Kidney (tissue), 14 donors: ENCODE results near the gene NEDD1. TPM values are rescaled to one million over a fixed set of nuclear protein-coding genes. Genes with fewer than 3 reads are reported as not detected.

Source experiments
- DNase-seq, 5 donors: peaks; one replicate each; pipeline ENCODE4 v3.0.0-alpha.2; 2013 to 2020
- FAIRE-seq: peaks from 2 replicates; lab custom pipeline; 2012; peaks lifted over from hg19 to GRCh38; lab: Jason Lieb, UNC
- H3K27ac ChIP-seq, 2 donors: one replicate each; pipeline ENCODE4 v1.7.0; 2013; ENCODE audit warnings: low read depth in 2 of 2, low read length in 2 of 2, inconsistent platforms in 1 of 2
- H3K27me3 ChIP-seq: one replicate; pipeline ENCODE4 v1.7.1; 2013; ENCODE audit warnings: low read length, inconsistent platforms; ENCODE audit not compliant: control insufficient read depth, insufficient read depth
- H3K36me3 ChIP-seq, 3 donors: one replicate each; pipeline versions ENCODE4 v1.7.0 to v1.7.1; 2013; ENCODE audit warnings: low read length in 3 of 3, control low read depth in 1 of 3, inconsistent platforms in 1 of 3; ENCODE audit not compliant: insufficient read depth in 3 of 3, control insufficient read depth in 2 of 3
- H3K4me1 ChIP-seq, 3 donors: one replicate each; pipeline versions ENCODE4 v1.7.0 to v1.7.1; 2013; ENCODE audit warnings: low read length in 3 of 3, inconsistent platforms in 1 of 3, low read depth in 1 of 3; ENCODE audit not compliant: control insufficient read depth in 2 of 3, insufficient read depth in 2 of 3
- H3K4me3 ChIP-seq, 3 donors: one replicate each; pipeline versions ENCODE4 v1.7.0 to v1.8.1; 2013; ENCODE audit warnings: low read length in 3 of 3, control low read depth in 1 of 3, inconsistent platforms in 1 of 3
- H3K9ac ChIP-seq, 3 donors: one replicate each; pipeline versions ENCODE4 v1.7.0 to v1.7.1; 2013; ENCODE audit warnings: low read length in 3 of 3, control low read depth in 1 of 3, inconsistent platforms in 1 of 3
- H3K9me3 ChIP-seq, 3 donors: one replicate each; pipeline versions ENCODE4 v1.7.0 to v1.7.1; 2013; ENCODE audit warnings: low read length in 3 of 3, control low read depth in 1 of 3, inconsistent platforms in 1 of 3; ENCODE audit not compliant: control insufficient read depth in 2 of 3, insufficient read depth in 1 of 3
- CTCF ChIP-seq: IDR thresholded peaks from 3 replicates; pipeline ENCODE4 v1.5.1; 2012; ENCODE audit warnings: mild to moderate bottlenecking, moderate library complexity, borderline replicate concordance; ENCODE audit not compliant: insufficient read depth; ENCODE audit errors: extremely low read depth
- intact Hi-C: fragments of 100-400 bp; cut with DNase I; formaldehyde crosslinking; loops from one replicate; pipeline ENCODE4 v1.11.1; 2022
- polyA plus RNA-seq: library from polyadenylated mRNA; stranded (reverse); fragments of 350-450 nt; fragmentation: Illumina TruSeq; extraction: RNeasy Lipid Tissue Mini Kit (QIAGEN cat#74804); gene quantifications from one replicate; pipeline ENCODE4 v1.2.3, GENCODE V29; 2014; ENCODE audit warnings: low read depth, low replicate concordance; ENCODE audit not compliant: insufficient read depth
- total RNA-seq: library from RNA; stranded (reverse); fragmentation: NEBNext Ultra II Directional; extraction: Animal tissue kit (Norgen Biotek cat#: 25700); gene quantifications from one replicate; pipeline ENCODE4 v1.2.1, GENCODE V29; 2021
- donor health status: control.
- donor health status: control.
- donor health status: control.
- donor health status: control.
- donor health status: control.
- donor health status: DM: yes; HTN: yes; CAD: no.
- donor health status: Normal renal cell carcinoma (clear cell type).

NEDD1 gene
- total and polyA plus RNA-seq, 2 donors from 2014 or later = 4.2 to 14.3 TPM

GRCh38 chr12:96882862-96883261 lies 24.2 kb upstream of the NEDD1 start:
- no peak overlapping the region for H3K9ac ChIP-seq
- H3K9me3 ChIP-seq = no peaks in the 10 kb centered on the region
- FAIRE-seq = no peak
- intact Hi-C loops = no loop called here
- DNase-seq = no peak
- no peaks in the 10 kb centered on the region for H3K4me1 ChIP-seq
- no peak overlapping the region for H3K4me3 ChIP-seq
- H3K27ac ChIP-seq = no peak overlapping the region
- no peaks in the 10 kb centered on the region for H3K27me3 ChIP-seq
- no peaks in the 10 kb centered on the region for H3K36me3 ChIP-seq
- TF ChIP-seq CTCF = no peak

- intact Hi-C loops = no loop called here
- FAIRE-seq = no peak
- Histone ChIP-seq H3K4me3 (no peak overlapping the region), H3K4me1 (no peaks in the 10 kb centered on the region), H3K27me3 (no peaks in the 10 kb centered on the region), H3K9ac (no peak overlapping the region), H3K27ac (no peak overlapping the region), H3K9me3 (no peaks in the 10 kb centered on the region), H3K36me3 (no peaks in the 10 kb centered on the region)
- no peak for DNase-seq
- TF ChIP-seq CTCF = no peak
These were observed 23.5 kb upstream of the NEDD1 start for GRCh38 chr12:96883571-96883970.

GRCh38 chr12:96886998-96887677 lies 19.9 kb upstream of the NEDD1 start:
- FAIRE-seq (no peak), DNase-seq (peak in 4 of 5 donors; percentile 30 to 85 (median 56))
- Histone ChIP-seq H3K9ac (no peak overlapping the region), H3K36me3 (no peaks in the 10 kb centered on the region), H3K27me3 (no peaks in the 10 kb centered on the region), H3K4me3 (no peak overlapping the region), H3K27ac (no peak overlapping the region), H3K4me1 (no peaks in the 10 kb centered on the region), H3K9me3 (no peaks in the 10 kb centered on the region)
- intact Hi-C loops = no loop called here
- TF ChIP-seq CTCF = no peak
